Lower lobe of right lung (tissue), 2 donors: ENCODE measurements around the gene STEAP4. TPM values are rescaled to one million over a fixed set of nuclear protein-coding genes. Genes with fewer than 3 reads are reported as not detected.
A peak's percentile ranks its signal among the peaks of the same experiment; 100 is the strongest.

Experiments used
- ATAC-seq, 2 donors: fragments of 200-7000 bp; cut with Tn5 transposase; one replicate each; pipeline ENCODE4 v1.9.1; 2020 to 2022; ENCODE audit warnings: mild to moderate bottlenecking in 2 of 2, moderate library complexity in 2 of 2
- DNase-seq: peaks from one replicate; pipeline ENCODE4 v3.0.0-alpha.2; 2020
- H3K27ac ChIP-seq: fragments of 200-600 bp; one replicate; pipeline ENCODE4 v1.8.0; 2022
- H3K27me3 ChIP-seq: fragments of 200-600 bp; one replicate; pipeline ENCODE4 v1.8.0; 2022; ENCODE audit warnings: low read depth
- H3K36me3 ChIP-seq: fragments of 200-600 bp; one replicate; pipeline ENCODE4 v1.8.0; 2022; ENCODE audit warnings: mild to moderate bottlenecking
- H3K4me1 ChIP-seq: fragments of 200-600 bp; one replicate; pipeline ENCODE4 v1.8.0; 2022
- H3K4me3 ChIP-seq: fragments of 200-600 bp; one replicate; pipeline ENCODE4 v1.8.0; 2022; ENCODE audit warnings: mild to moderate bottlenecking
- H3K9me3 ChIP-seq: fragments of 200-600 bp; one replicate; pipeline ENCODE4 v1.8.0; 2022
- CTCF ChIP-seq: fragments of 200-600 bp; IDR thresholded peaks from one replicate; pipeline ENCODE4 v1.8.0; 2022; ENCODE audit warnings: antibody characterized with exemption, mild to moderate bottlenecking
- intact Hi-C: fragments of 100-400 bp; cut with DNase I; formaldehyde crosslinking; loops from one replicate; pipeline ENCODE4 v1.11.0; 2022
- total RNA-seq: library from RNA; stranded (reverse); fragmentation: NEBNext Ultra II Directional; extraction: Animal tissue kit (Norgen Biotek cat#: 25700); gene quantifications from one replicate; pipeline ENCODE4 v1.2.1, GENCODE V29; 2021
- donor health status: DM: no; HTN: yes; CAD: no; lungs with severe emphysema.

The STEAP4 gene
- total RNA-seq, 1 donor from 2014 or later: 63.5 TPM

GRCh38 chr7:88307823-88308222 is 1.1 kb upstream of the STEAP4 start:
- Histone ChIP-seq H3K4me1 (peaks cover 28% of the 10 kb centered on the region), H3K36me3 (no peaks in the 10 kb centered on the region), H3K9me3 (no peaks in the 10 kb centered on the region), H3K27ac (no peak overlapping the region), H3K27me3 (no peaks in the 10 kb centered on the region), H3K4me3 (no peak overlapping the region)
- intact Hi-C loops: no loop called here
- ATAC-seq: no peak
- no peak for TF ChIP-seq CTCF
- no peak for DNase-seq

- Histone ChIP-seq H3K36me3 (no peaks in the 10 kb centered on the region), H3K27ac (peak overlapping the region; percentile 72), H3K4me3 (no peak overlapping the region), H3K27me3 (no peaks in the 10 kb centered on the region), H3K4me1 (peaks cover 28% of the 10 kb centered on the region), H3K9me3 (no peaks in the 10 kb centered on the region)
- DNase-seq: no peak
- ATAC-seq: no peak
- no peak for TF ChIP-seq CTCF
- intact Hi-C loops: no loop called here
Measured at GRCh38 chr7:88307412-88307811, 718 bp upstream of the STEAP4 start.

GRCh38 chr7:88305044-88305443 is 1.6 kb downstream of the STEAP4 start:
- Histone ChIP-seq H3K9me3 (no peaks in the 10 kb centered on the region), H3K27me3 (no peaks in the 10 kb centered on the region), H3K27ac (peak overlapping the region; percentile 33), H3K4me3 (peak overlapping the region; percentile 52), H3K4me1 (peaks cover 22% of the 10 kb centered on the region), H3K36me3 (no peaks in the 10 kb centered on the region)
- ATAC-seq (peak in 1 of 2 donors; percentile 7), DNase-seq (no peak)
- TF ChIP-seq CTCF: no peak
- intact Hi-C loops: no loop called here

GRCh38 chr7:88302486-88302885 is 4.2 kb downstream of the STEAP4 start:
- DNase-seq (no peak), ATAC-seq (no peak)
- no peak for TF ChIP-seq CTCF
- Histone ChIP-seq H3K36me3 (no peaks in the 10 kb centered on the region), H3K4me1 (peaks cover 22% of the 10 kb centered on the region), H3K27ac (no peak overlapping the region), H3K27me3 (no peaks in the 10 kb centered on the region), H3K9me3 (no peaks in the 10 kb centered on the region), H3K4me3 (no peak overlapping the region)
- intact Hi-C loops: no loop called here

GRCh38 chr7:88301924-88302323 is 4.8 kb downstream of the STEAP4 start:
- no peak for ATAC-seq
- intact Hi-C loops: no loop called here

More at GRCh38 chr7:88301924-88302323, 4.8 kb downstream of the STEAP4 start:
- DNase-seq: no peak
- peaks cover 20% of the 10 kb centered on the region for H3K4me1 ChIP-seq
- H3K36me3 ChIP-seq: no peaks in the 10 kb centered on the region
- no peaks in the 10 kb centered on the region for H3K9me3 ChIP-seq
- no peak overlapping the region for H3K4me3 ChIP-seq
- no peak for TF ChIP-seq CTCF
- no peak overlapping the region for H3K27ac ChIP-seq
- H3K27me3 ChIP-seq: no peaks in the 10 kb centered on the region
